ENCODE results near the gene TMEM134. TPM values are rescaled to one million over a fixed set of nuclear protein-coding genes. Genes with fewer than 3 reads are reported as not detected.

The TMEM134 gene
- total and polyA plus RNA-seq, 10 of the 15 experiments (the other 5 are each of a cell fraction or from before 2014, with no cell fraction given), result 1.6 to 93.8 (median 27.8) TPM

DNA sequence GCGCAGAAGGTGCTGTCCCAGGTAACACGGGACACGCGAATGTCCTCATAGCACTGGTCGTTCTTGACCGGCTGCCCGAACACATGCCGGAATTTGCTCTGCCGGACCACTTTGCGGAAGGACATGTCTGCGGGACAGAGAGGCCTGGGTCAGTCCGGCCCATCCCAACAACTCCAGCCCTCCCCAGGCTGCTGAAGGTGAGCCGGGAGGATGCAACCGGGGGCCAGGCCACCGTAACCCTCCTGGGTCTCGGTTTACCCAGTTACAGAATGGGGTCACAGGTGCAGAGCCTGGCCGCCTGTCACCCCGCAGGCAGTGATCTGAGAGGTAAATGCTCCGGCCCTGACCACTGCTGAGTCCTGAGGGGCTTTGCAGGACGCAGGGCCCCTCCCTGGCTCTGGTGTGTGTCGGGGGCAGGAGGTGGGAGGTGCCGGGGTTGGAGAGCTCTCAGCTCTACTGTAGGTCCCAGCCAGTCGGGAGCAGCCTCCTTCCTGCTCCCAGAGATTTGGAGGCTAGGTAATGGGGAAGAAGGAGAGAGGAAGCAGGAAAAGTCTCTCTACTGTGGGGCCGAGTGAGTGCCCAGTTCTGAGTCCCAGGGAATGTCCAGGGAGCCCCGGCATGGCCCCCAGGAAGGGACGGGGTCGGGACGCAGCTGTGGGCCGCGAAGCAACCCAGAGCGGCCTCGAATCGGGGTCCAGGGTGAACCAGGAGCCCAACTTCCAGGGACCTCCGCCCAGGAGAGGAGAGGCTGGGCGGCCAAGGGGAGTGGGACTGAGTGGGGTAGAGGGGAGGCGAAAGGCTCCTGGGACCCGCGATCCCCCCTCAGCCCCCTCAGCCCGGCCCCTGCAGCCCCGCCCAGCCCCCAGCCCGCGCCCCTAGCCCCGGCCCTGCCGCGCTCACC lies 26.3 kb downstream of the TMEM134 start:
- DNase-seq (ENCODE audit: low read depth, low spot score) (no peak), FAIRE-seq (no peak), ATAC-seq (no peak)
- Histone ChIP-seq H3K27me3 (replicated peaks in 1 of 2; ENCODE audit: control insufficient read depth in 2 of 2, insufficient read depth in 2 of 2, low read length in 1 of 2) (no peaks in the 10 kb centered on the region), H3K79me2 (ENCODE audit: control insufficient read depth, insufficient read depth, low read length) (peaks cover 26% of the 10 kb centered on the region), H4K20me1 (ENCODE audit: control insufficient read depth, insufficient read depth) (no peaks in the 10 kb centered on the region), H3K9me3 (replicated peaks; ENCODE audit: control insufficient read depth, insufficient read depth, low read length) (no peaks in the 10 kb centered on the region), H3K36me3 (ENCODE audit: control insufficient read depth in 2 of 2, insufficient read depth in 2 of 2, low read length in 1 of 2) (peaks cover 0 to 1% of the 10 kb centered on the region in 2 experiments; a peak in 2 of 4 replicates), H2AFZ (ENCODE audit: control insufficient read depth, low read depth, low read length) (no peak overlapping the region), H3K4me3 (peak overlapping the region; percentile 76; the same call in 1 of the 2 replicates), H3K4me1 (ENCODE audit: control insufficient read depth, insufficient read depth, low read length) (peaks cover 43% of the 10 kb centered on the region), H3K27ac (ENCODE audit: control insufficient read depth, insufficient read depth) (peak overlapping the region; percentile 17; the same call in 1 of the 2 replicates), H3K9ac (ENCODE audit: control insufficient read depth, insufficient read depth, low read length) (peak overlapping the region; percentile 5; the same call in 1 of the 2 replicates), H3K4me2 (ENCODE audit: control insufficient read depth, insufficient read depth) (peak overlapping the region; percentile 26; the same call in 1 of the 2 replicates)
- intact Hi-C loops (cut with micrococcal nuclease; ENCODE audit: unreplicated experiment) (no loop called here), in situ Hi-C loops (cut with MboI) (no loop called here)
- 55% methylated on average over 38 of the region's 45 CpGs for WGBS (ENCODE audit: insufficient coverage, insufficient replicate concordance, low lambda C conversion rate, missing lambda C conversion rate)
- POLR2A ChIA-PET, result interaction anchor here (0.6 to 1.2 kb wide), 5 partner anchors 13 to 41 kb away, joined by 3 to 4 read pairs (median 4); partner anchors contain the start of gene PPP1CA
- CTCF ChIA-PET, result interaction anchor here (1.2 kb wide), 1 partner anchor 37 kb away, joined by 3 read pairs; no protein-coding TSS in a partner anchor
- SMC1A ChIA-PET (ENCODE audit: uncharacterized antibody, unreplicated experiment), result no interaction called here
- no TSS peak for BruUV-seq (replicated peaks)
- RAD21 ChIA-PET (ENCODE audit: unreplicated experiment), result interaction anchor here (0.6 to 1.6 kb wide), 5 partner anchors 15 to 864 kb away, joined by 3 to 4 read pairs (median 3); partner anchors contain the start of genes PPP1CA and TBC1D10C
- TF ChIP-seq, protein P1, sequence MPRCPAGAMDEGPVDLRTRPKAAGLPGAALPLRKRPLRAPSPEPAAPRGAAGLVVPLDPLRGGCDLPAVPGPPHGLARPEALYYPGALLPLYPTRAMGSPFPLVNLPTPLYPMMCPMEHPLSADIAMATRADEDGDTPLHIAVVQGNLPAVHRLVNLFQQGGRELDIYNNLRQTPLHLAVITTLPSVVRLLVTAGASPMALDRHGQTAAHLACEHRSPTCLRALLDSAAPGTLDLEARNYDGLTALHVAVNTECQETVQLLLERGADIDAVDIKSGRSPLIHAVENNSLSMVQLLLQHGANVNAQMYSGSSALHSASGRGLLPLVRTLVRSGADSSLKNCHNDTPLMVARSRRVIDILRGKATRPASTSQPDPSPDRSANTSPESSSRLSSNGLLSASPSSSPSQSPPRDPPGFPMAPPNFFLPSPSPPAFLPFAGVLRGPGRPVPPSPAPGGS (IDR thresholded peaks at IDR 0.05; ENCODE audit: borderline replicate concordance, insufficient read depth, low read depth, low read length, poor library complexity, severe bottlenecking), result no peak
- no peak for TF ChIP-seq HDGF (IDR thresholded peaks at IDR 0.05)
- no peak for TF ChIP-seq POU2F2 (IDR thresholded peaks at IDR 0.05; ENCODE audit: borderline replicate concordance, low read depth, low read length)
- no peak for TF ChIP-seq EP300 (IDR thresholded peaks at IDR 0.05; ENCODE audit: borderline replicate concordance in 1 of 2, control insufficient read depth in 1 of 2, low read depth in 2 of 2, low read length in 2 of 2)
- no peak for TF ChIP-seq NFXL1 (IDR thresholded peaks at IDR 0.05; ENCODE audit: borderline replicate concordance)
- 0 out of 2 replicates have a peak, but pooled peaks have one; percentile 32 for TF ChIP-seq IKZF1 (conservative IDR thresholded peaks at IDR 0.05)
- no peak for TF ChIP-seq RBBP5 (conservative IDR thresholded peaks at IDR 0.05)
- no peak for TF ChIP-seq SRF (IDR thresholded peaks at IDR 0.05; ENCODE audit: low read depth in 2 of 2, low read length in 2 of 2)
- TF ChIP-seq ZZZ3 (IDR thresholded peaks at IDR 0.05; ENCODE audit: control insufficient read depth, insufficient read length, low read depth), result no peak
- no peak for TF ChIP-seq SREBF1 (IDR thresholded peaks at IDR 0.05; ENCODE audit: low read length)
- peak; percentile 11; the same call in 1 of the 2 replicates for TF ChIP-seq POLR2AphosphoS2 (IDR thresholded peaks at IDR 0.05; ENCODE audit: low read depth, low read length)
- TF ChIP-seq, protein P2, sequence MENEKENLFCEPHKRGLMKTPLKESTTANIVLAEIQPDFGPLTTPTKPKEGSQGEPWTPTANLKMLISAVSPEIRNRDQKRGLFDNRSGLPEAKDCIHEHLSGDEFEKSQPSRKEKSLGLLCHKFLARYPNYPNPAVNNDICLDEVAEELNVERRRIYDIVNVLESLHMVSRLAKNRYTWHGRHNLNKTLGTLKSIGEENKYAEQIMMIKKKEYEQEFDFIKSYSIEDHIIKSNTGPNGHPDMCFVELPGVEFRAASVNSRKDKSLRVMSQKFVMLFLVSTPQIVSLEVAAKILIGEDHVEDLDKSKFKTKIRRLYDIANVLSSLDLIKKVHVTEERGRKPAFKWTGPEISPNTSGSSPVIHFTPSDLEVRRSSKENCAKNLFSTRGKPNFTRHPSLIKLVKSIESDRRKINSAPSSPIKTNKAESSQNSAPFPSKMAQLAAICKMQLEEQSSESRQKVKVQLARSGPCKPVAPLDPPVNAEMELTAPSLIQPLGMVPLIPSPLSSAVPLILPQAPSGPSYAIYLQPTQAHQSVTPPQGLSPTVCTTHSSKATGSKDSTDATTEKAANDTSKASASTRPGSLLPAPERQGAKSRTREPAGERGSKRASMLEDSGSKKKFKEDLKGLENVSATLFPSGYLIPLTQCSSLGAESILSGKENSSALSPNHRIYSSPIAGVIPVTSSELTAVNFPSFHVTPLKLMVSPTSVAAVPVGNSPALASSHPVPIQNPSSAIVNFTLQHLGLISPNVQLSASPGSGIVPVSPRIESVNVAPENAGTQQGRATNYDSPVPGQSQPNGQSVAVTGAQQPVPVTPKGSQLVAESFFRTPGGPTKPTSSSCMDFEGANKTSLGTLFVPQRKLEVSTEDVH (IDR thresholded peaks at IDR 0.05; ENCODE audit: low read depth, partially characterized antibody), result no peak
- TF ChIP-seq, protein P3, sequence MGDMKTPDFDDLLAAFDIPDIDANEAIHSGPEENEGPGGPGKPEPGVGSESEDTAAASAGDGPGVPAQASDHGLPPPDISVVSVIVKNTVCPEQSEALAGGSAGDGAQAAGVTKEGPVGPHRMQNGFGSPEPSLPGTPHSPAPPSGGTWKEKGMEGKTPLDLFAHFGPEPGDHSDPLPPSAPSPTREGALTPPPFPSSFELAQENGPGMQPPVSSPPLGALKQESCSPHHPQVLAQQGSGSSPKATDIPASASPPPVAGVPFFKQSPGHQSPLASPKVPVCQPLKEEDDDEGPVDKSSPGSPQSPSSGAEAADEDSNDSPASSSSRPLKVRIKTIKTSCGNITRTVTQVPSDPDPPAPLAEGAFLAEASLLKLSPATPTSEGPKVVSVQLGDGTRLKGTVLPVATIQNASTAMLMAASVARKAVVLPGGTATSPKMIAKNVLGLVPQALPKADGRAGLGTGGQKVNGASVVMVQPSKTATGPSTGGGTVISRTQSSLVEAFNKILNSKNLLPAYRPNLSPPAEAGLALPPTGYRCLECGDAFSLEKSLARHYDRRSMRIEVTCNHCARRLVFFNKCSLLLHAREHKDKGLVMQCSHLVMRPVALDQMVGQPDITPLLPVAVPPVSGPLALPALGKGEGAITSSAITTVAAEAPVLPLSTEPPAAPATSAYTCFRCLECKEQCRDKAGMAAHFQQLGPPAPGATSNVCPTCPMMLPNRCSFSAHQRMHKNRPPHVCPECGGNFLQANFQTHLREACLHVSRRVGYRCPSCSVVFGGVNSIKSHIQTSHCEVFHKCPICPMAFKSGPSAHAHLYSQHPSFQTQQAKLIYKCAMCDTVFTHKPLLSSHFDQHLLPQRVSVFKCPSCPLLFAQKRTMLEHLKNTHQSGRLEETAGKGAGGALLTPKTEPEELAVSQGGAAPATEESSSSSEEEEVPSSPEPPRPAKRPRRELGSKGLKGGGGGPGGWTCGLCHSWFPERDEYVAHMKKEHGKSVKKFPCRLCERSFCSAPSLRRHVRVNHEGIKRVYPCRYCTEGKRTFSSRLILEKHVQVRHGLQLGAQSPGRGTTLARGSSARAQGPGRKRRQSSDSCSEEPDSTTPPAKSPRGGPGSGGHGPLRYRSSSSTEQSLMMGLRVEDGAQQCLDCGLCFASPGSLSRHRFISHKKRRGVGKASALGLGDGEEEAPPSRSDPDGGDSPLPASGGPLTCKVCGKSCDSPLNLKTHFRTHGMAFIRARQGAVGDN (IDR thresholded peaks at IDR 0.05), result no peak

Data from GM12878 (cell line).